ENCODE results near the gene CBS.
"Not testable (repeated sequence)": the region's sequence is repeated elsewhere in the genome, so short reads cannot be mapped to it uniquely, and the experiment has no call there.

DNA sequence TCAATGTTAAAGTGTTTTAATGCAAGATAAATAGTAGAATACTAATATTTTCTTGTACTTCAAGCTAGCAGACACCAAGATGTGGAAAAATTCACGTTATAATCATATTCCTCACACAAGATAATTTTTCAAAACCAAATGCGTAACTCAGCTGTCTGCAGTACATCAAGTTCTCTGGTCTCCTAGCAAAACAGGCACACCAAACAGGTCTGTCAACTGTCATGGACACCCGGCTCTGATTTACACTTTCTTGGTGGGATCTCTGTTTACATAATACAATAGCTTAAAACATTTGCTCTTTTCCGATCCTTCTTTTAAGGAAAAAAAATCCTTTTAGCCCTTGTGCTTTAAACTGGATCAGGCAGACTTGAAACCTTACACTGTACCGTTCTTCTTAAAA is 26.0 kb upstream of the CBS start:
- TF ChIP-seq, protein P1, sequence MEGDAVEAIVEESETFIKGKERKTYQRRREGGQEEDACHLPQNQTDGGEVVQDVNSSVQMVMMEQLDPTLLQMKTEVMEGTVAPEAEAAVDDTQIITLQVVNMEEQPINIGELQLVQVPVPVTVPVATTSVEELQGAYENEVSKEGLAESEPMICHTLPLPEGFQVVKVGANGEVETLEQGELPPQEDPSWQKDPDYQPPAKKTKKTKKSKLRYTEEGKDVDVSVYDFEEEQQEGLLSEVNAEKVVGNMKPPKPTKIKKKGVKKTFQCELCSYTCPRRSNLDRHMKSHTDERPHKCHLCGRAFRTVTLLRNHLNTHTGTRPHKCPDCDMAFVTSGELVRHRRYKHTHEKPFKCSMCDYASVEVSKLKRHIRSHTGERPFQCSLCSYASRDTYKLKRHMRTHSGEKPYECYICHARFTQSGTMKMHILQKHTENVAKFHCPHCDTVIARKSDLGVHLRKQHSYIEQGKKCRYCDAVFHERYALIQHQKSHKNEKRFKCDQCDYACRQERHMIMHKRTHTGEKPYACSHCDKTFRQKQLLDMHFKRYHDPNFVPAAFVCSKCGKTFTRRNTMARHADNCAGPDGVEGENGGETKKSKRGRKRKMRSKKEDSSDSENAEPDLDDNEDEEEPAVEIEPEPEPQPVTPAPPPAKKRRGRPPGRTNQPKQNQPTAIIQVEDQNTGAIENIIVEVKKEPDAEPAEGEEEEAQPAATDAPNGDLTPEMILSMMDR (conservative IDR thresholded peaks at IDR 0.05) = not testable (repeated sequence)
- not testable (repeated sequence) for TF ChIP-seq EZH2 (IDR thresholded peaks at IDR 0.05; ENCODE audit: low read depth)

All from PC-9 (cell line).